ENCODE results near the gene CTIF.

- TF ChIP-seq, protein P1, sequence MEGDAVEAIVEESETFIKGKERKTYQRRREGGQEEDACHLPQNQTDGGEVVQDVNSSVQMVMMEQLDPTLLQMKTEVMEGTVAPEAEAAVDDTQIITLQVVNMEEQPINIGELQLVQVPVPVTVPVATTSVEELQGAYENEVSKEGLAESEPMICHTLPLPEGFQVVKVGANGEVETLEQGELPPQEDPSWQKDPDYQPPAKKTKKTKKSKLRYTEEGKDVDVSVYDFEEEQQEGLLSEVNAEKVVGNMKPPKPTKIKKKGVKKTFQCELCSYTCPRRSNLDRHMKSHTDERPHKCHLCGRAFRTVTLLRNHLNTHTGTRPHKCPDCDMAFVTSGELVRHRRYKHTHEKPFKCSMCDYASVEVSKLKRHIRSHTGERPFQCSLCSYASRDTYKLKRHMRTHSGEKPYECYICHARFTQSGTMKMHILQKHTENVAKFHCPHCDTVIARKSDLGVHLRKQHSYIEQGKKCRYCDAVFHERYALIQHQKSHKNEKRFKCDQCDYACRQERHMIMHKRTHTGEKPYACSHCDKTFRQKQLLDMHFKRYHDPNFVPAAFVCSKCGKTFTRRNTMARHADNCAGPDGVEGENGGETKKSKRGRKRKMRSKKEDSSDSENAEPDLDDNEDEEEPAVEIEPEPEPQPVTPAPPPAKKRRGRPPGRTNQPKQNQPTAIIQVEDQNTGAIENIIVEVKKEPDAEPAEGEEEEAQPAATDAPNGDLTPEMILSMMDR (IDR thresholded peaks at IDR 0.05): no peak
- no peak for TF ChIP-seq POLR2A (IDR thresholded peaks at IDR 0.05)
Observed at GRCh38 chr18:48665654-48666053, 126.8 kb downstream of the CTIF start.

Data from heart left ventricle (tissue), 13 donors.